ENCODE measurements around the gene DOCK8.

GRCh38 chr9:459491-460444, 245.1 kb downstream of the DOCK8 start:
- no peak for TF ChIP-seq EP300 (IDR thresholded peaks at IDR 0.05)
- no peak for TF ChIP-seq CTCF (IDR thresholded peaks at IDR 0.05)
- TF ChIP-seq MAZ (IDR thresholded peaks at IDR 0.05; ENCODE audit: borderline replicate concordance, low read depth, low read length) = no peak
- no peak for TF ChIP-seq POLR2AphosphoS2 (conservative IDR thresholded peaks at IDR 0.05; ENCODE audit: low read length)
- TF ChIP-seq RAD21 (conservative IDR thresholded peaks at IDR 0.05 in 1 of 2, IDR thresholded peaks at IDR 0.05 in 1 of 2) = no peak; a peak in 1 of 5 replicates
- TF ChIP-seq POLR2A (IDR thresholded peaks at IDR 0.05; ENCODE audit: low read length) = no peak
- no peak for TF ChIP-seq SMC3 (IDR thresholded peaks at IDR 0.05)
- no peak for TF ChIP-seq NR3C1 (IDR thresholded peaks at IDR 0.05)
- TF ChIP-seq MAX (IDR thresholded peaks at IDR 0.05) = no peak
- TF ChIP-seq EHMT2 (IDR thresholded peaks at IDR 0.05; ENCODE audit: low read depth) = no peak
- TF ChIP-seq HOXA7 (CRISPR knock-in tag; IDR thresholded peaks at IDR 0.05) = no peak
- TF ChIP-seq RCOR1 (IDR thresholded peaks at IDR 0.05; ENCODE audit: low read depth, low read length) = no peak
- no peak for TF ChIP-seq KDM1A (IDR thresholded peaks at IDR 0.05; ENCODE audit: low read depth)
- no peak for TF ChIP-seq USF2 (IDR thresholded peaks at IDR 0.05)
